MCF 10A (cell line): ENCODE results near the gene DLST. TPM values are rescaled to one million over a fixed set of nuclear protein-coding genes. Genes with fewer than 3 reads are reported as not detected.
A peak's percentile ranks its signal among the peaks of the same experiment; 100 is the strongest.

Experiments used
- BruUV-seq: library from RNA; stranded (reverse); fragments of 400-500 nt; replicated peaks from 2 replicates; lab custom pipeline; 2021; lab: Mats Ljungman, UMichigan
- CTCF ChIA-PET: fragments of 300-600 bp; sonication (Branson Sonifier 250); formaldehyde crosslinking; extraction: SDS; loops from one replicate; lab custom pipeline; 2021; ENCODE audit warnings: antibody characterized with exemption, inconsistent platforms; lab: Yijun Ruan, JAX
- POLR2A ChIA-PET: fragments of 300-600, 350-650 bp; sonication (Branson Sonifier 250); formaldehyde crosslinking; extraction: SDS; loops from one replicate; lab custom pipeline; 2020; ENCODE audit warnings: antibody characterized with exemption, inconsistent platforms; lab: Yijun Ruan, JAX
- DNase-seq: peaks from one replicate; pipeline ENCODE4 v3.0.0-alpha.2; 2018; ENCODE audit not compliant: unreplicated experiment
- H3K27ac Mint-ChIP-seq: one replicate; pipeline ENCODE4 v1.8.0; 2022; ENCODE audit warnings: mild to moderate bottlenecking, low read depth, mixed read lengths; ENCODE audit not compliant: unreplicated experiment
- H3K27me3 Mint-ChIP-seq: one replicate; pipeline ENCODE4 v1.8.0; 2022; ENCODE audit warnings: mixed read lengths; ENCODE audit not compliant: insufficient read depth, unreplicated experiment
- H3K36me3 Mint-ChIP-seq: one replicate; pipeline ENCODE4 v1.8.0; 2022; ENCODE audit warnings: mild to moderate bottlenecking, moderate library complexity, mixed read lengths; ENCODE audit not compliant: insufficient read depth, unreplicated experiment
- H3K4me1 Mint-ChIP-seq: one replicate; pipeline ENCODE4 v1.8.0; 2022; ENCODE audit warnings: mixed read lengths; ENCODE audit not compliant: insufficient read depth, unreplicated experiment
- H3K4me3 Mint-ChIP-seq: one replicate; pipeline ENCODE4 v1.8.0; 2022; ENCODE audit warnings: mild to moderate bottlenecking, moderate library complexity, mixed read lengths; ENCODE audit not compliant: unreplicated experiment
- H3K9me3 Mint-ChIP-seq: one replicate; pipeline ENCODE4 v1.8.0; 2022; ENCODE audit warnings: mixed read lengths; ENCODE audit not compliant: unreplicated experiment
- intact Hi-C: fragments of 100-400 bp; cut with micrococcal nuclease; formaldehyde crosslinking; loops from 2 replicates; pipeline ENCODE4 v1.14.1; 2022
- total RNA-seq: library from RNA; stranded (reverse); gene quantifications from 2 replicates; pipeline ENCODE4 v1.2.3, GENCODE V29; 2022
- TF ChIP-seq, protein P1 (sequence below): fragments of 200-600 bp; IDR thresholded peaks from one replicate; pipeline ENCODE4 v1.8.0; 2022; ENCODE audit warnings: antibody characterized with exemption, mild to moderate bottlenecking; ENCODE audit not compliant: unreplicated experiment

The DLST gene
- total RNA-seq, 1 experiment from 2014 or later, result 114 TPM

DNA sequence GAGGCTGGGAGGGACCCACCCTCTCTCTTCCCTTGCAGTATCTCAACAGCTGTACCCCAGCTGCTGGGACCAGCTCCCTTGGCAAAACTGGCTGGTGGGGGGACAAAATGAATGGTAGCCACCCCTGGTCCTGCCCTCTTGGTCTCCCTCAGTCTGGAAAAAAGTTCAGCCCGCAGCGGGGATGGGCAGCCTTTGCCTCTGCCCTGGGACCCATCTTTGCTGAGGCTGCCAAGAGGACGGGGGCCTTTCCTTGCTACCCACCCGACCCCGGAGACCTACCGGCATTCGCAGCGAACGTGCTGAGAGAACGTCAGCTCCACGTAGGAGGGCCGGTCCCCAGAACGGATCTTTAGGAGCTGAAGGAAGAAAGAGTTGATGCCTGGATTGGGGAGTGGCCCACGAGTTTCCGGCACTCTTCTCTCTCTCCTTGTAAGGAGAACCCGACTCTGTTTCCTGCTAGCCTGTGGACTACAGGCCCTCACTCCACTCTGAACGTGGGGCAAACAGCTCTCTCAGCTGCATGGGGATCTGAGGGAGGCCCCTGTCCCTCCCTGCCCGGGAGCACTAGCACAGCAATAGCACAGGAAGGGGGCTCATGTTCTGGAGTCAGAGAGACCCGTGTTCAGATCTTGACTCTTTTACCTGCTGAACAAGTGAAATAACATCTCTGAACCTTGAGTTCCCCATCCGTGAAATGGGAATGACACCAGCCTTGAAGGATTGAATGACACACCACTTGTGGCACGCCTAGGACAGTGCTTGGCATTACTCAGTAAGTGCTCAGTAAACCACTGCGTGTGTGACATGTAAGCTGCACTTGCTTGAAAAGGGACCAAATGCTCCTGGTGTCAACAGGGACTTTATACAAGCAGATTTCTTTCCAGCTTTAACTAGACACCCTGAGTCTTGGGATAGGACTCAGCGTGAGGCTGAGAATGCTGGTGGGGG lies 66.8 kb downstream of the DLST start:
- no peaks in the 10 kb centered on the region for H3K27me3 Mint-ChIP-seq
- H3K36me3 Mint-ChIP-seq, result no peaks in the 10 kb centered on the region
- no peaks in the 10 kb centered on the region for H3K9me3 Mint-ChIP-seq
- ChIA-PET CTCF (interaction anchor here (0.7 to 6.6 kb wide), 4 partner anchors 17 to 639 kb away, joined by 3 to 69 read pairs (median 4); no protein-coding TSS in a partner anchor), POLR2A (no interaction called here)
- DNase-seq, result no peak
- no peak overlapping the region for H3K27ac Mint-ChIP-seq
- TF ChIP-seq, protein P1, sequence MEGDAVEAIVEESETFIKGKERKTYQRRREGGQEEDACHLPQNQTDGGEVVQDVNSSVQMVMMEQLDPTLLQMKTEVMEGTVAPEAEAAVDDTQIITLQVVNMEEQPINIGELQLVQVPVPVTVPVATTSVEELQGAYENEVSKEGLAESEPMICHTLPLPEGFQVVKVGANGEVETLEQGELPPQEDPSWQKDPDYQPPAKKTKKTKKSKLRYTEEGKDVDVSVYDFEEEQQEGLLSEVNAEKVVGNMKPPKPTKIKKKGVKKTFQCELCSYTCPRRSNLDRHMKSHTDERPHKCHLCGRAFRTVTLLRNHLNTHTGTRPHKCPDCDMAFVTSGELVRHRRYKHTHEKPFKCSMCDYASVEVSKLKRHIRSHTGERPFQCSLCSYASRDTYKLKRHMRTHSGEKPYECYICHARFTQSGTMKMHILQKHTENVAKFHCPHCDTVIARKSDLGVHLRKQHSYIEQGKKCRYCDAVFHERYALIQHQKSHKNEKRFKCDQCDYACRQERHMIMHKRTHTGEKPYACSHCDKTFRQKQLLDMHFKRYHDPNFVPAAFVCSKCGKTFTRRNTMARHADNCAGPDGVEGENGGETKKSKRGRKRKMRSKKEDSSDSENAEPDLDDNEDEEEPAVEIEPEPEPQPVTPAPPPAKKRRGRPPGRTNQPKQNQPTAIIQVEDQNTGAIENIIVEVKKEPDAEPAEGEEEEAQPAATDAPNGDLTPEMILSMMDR, result no peak
- intact Hi-C loops, result loop anchor here (5.0 to 10.0 kb wide), 2 partner anchors 54 to 356 kb away; partner anchors contain the start of gene EIF2B2
- peaks cover 9% of the 10 kb centered on the region for H3K4me1 Mint-ChIP-seq
- no TSS peak for BruUV-seq
- H3K4me3 Mint-ChIP-seq, result no peak overlapping the region

DNA sequence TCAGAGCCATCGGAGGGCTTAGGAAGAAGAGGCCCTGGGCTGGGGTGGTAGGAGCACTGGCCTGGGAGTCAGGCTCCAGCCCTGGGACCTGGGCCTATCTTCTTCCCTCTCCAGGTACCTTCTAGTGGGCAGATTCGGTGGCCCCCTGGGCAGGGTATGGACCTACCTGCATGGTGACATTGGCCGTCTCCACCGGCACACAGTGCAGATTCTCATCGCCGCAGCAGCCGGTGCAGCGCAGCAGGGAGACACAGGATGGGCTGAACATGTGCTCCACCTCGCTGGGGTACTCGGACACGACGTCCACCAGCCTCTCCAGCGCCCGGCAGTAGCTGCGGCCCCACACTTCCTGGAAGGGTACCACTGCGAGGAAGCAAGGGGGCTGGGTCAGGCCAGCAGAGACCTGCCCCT lies 67.5 kb downstream of the DLST start:
- TF ChIP-seq, protein P1, result no peak
- Mint-ChIP-seq H3K36me3 (no peaks in the 10 kb centered on the region), H3K27ac (no peak overlapping the region), H3K27me3 (no peaks in the 10 kb centered on the region), H3K9me3 (no peaks in the 10 kb centered on the region), H3K4me3 (no peak overlapping the region), H3K4me1 (peaks cover 9% of the 10 kb centered on the region)
- no peak for DNase-seq
- CTCF ChIA-PET, result interaction anchor here (0.9 to 6.6 kb wide), 2 partner anchors 44 to 140 kb away, joined by 3 to 69 read pairs; no protein-coding TSS in a partner anchor
- intact Hi-C loops, result loop anchor here (5.0 to 10.0 kb wide), 2 partner anchors 53 to 356 kb away; partner anchors contain the start of gene EIF2B2
- BruUV-seq, result no TSS peak
- POLR2A ChIA-PET, result interaction anchor here (0.7 kb wide), 1 partner anchor 10 kb away, joined by 3 read pairs; no protein-coding TSS in a partner anchor

DNA sequence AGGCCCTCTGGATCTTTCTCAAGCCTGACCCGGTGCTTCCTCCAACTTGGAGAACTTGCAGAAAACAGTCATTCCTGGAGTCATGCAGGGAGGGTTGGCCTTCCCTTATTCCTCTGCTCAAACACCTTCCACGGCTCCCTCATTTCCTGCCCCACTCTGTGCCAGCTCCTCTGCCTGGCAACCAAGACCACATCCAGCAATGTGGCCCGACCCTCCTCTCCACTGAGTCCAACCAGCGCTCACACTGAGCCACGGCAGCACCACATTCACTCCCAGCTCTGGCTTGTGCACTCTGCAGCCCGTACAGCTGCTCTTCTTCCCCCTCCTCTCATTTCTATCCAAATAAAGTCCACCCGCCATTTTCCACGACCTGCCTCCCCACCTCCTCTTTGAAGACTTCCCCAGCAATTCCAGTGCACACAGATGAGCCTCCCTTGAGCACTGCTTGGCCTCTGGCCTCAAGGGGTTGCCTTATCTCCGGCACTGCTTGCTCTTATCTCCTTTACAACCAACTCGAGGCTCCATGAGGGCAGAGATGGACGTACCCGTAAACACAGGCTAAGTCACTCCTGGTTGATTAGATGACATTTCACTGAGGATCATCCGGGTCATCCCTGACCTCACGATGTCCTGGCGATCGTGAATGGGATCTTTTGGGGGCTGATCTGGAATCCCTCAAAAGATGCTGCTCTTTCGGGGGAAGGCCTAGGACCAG lies 68.3 kb downstream of the DLST start:
- TF ChIP-seq, protein P1, result no peak
- peak overlapping the region; percentile 73 for H3K27ac Mint-ChIP-seq
- peaks cover 9% of the 10 kb centered on the region for H3K4me1 Mint-ChIP-seq
- BruUV-seq, result no TSS peak
- DNase-seq, result no peak
- no peaks in the 10 kb centered on the region for H3K9me3 Mint-ChIP-seq
- H3K4me3 Mint-ChIP-seq, result no peak overlapping the region
- no peaks in the 10 kb centered on the region for H3K27me3 Mint-ChIP-seq
- ChIA-PET CTCF (interaction anchor here (0.5 to 6.6 kb wide), 2 partner anchors 53 to 139 kb away, joined by 3 to 69 read pairs; no protein-coding TSS in a partner anchor), POLR2A (interaction anchor here (0.7 kb wide), 1 partner anchor 11 kb away, joined by 3 read pairs; no protein-coding TSS in a partner anchor)
- H3K36me3 Mint-ChIP-seq, result no peaks in the 10 kb centered on the region
- intact Hi-C loops, result loop anchor here (5.0 to 10.0 kb wide), 2 partner anchors 52 to 355 kb away; partner anchors contain the start of gene EIF2B2
